GM12864 (cell line): ENCODE data around the gene PDE4D.

Experiments
- DNase-seq: peaks from one replicate; pipeline ENCODE4 v3.0.0-alpha.2; 2011; ENCODE audit warnings: low read depth
- H3K4me3 ChIP-seq: 2 replicates; pipeline ENCODE4 v1.5.1; 2011; ENCODE audit warnings: mild to moderate bottlenecking, low read depth, low read length, control low read depth
- TF ChIP-seq, protein P1 (sequence below): IDR thresholded peaks from 2 replicates; pipeline ENCODE4 v1.5.1; 2011; ENCODE audit warnings: low read depth, mild to moderate bottlenecking, moderate library complexity, low read length, control low read depth, inconsistent platforms; ENCODE audit errors: missing control alignments

The PDE4D gene

DNA sequence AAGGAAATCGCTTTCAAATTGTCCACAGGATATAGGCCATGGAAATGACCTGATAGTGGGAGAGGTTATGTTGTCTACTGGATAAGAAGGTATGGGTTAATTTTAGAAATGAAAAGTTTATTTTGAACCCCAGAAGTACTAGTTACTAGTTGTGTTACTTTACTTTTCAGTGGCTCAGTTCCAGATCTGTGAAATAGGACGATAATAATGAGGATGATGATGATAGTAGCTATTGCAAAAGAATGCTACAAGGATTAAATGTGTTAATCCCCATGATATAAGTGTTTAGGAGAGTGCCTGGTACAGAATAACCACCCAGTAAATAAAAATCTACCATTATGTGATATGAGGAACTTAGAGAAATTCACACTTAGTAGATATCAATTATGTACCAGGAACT lies 120.8 kb downstream of the PDE4D start:
- no peak overlapping the region for H3K4me3 ChIP-seq
- TF ChIP-seq, protein P1, sequence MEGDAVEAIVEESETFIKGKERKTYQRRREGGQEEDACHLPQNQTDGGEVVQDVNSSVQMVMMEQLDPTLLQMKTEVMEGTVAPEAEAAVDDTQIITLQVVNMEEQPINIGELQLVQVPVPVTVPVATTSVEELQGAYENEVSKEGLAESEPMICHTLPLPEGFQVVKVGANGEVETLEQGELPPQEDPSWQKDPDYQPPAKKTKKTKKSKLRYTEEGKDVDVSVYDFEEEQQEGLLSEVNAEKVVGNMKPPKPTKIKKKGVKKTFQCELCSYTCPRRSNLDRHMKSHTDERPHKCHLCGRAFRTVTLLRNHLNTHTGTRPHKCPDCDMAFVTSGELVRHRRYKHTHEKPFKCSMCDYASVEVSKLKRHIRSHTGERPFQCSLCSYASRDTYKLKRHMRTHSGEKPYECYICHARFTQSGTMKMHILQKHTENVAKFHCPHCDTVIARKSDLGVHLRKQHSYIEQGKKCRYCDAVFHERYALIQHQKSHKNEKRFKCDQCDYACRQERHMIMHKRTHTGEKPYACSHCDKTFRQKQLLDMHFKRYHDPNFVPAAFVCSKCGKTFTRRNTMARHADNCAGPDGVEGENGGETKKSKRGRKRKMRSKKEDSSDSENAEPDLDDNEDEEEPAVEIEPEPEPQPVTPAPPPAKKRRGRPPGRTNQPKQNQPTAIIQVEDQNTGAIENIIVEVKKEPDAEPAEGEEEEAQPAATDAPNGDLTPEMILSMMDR: no peak
- no peak for DNase-seq

DNA sequence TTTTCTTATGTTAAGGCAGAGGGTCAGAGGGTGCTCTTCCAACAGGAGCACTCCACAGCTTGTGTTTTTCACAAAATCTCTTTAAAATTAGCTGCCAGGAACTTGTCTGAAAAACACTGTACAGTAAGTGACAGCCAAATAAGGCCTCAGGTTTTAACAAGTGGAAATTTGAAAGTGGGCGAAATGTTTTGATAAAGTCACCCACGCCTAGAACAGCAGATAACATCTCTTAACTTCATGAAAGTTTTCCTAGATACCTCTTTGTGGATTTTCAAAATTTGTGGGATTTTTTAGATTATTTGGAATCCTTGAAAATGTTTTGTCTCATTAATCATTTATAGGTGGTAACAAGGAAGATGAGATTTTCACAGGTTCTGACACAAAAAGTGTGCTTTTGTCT lies 121.3 kb downstream of the PDE4D start:
- TF ChIP-seq, protein P1: no peak
- H3K4me3 ChIP-seq: no peak overlapping the region
- DNase-seq: no peak

DNA sequence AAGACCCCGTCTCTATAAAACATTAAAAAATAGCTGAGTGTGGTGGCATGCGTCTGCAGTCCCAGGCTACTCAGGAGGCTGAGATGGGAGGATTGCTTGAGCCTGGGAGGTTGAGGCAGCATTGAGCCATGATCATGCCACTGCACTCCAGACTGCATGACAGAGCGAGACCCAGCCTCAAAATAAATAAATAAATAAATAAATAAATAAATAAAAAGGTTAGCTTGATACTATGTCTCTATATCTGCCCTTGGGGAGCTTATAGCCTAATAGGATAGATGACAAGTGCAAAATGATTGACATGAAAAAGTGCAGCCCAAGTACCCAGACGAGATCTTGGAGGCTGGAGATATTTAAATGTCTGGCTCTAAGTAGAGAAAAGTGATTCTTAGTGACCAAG lies 122.6 kb downstream of the PDE4D start:
- TF ChIP-seq, protein P1: no peak
- DNase-seq: no peak
- no peak overlapping the region for H3K4me3 ChIP-seq

DNA sequence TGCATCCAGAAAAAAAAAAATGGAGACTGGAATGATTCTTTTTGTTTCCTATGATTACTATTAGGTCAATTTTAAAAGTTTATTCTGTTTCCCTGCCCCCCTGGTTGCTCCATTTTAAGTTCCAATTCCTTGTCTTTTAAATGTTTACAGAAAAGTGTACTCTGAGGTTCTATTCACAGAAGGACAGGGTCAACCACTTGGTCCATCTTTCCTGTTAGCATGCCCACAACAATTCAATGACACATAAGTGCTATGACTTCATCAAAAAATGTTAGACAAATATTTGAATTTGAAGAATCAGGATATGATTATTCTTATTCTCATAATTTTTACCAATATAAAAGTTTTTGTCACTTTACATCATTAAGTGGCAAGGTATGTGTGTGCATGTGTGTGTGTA lies 123.7 kb downstream of the PDE4D start:
- H3K4me3 ChIP-seq: no peak overlapping the region
- DNase-seq: no peak
- TF ChIP-seq, protein P1: no peak

DNA sequence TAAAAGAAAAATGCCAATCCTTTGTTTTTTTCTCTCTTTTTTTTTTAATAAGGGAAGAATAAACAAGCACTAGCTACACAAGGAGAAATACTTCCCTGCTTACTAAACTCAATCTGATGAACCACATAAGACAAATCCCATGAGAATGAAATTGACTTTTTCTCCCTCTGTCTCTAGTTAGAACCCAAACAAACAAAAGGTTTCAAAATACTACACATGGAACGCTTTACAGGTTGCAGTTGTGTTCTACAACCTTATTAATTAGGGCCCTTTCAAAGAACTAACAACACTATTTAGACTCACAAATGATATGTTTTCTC lies 124.5 kb downstream of the PDE4D start:
- no peak overlapping the region for H3K4me3 ChIP-seq
- DNase-seq: no peak
- TF ChIP-seq, protein P1: no peak

DNA sequence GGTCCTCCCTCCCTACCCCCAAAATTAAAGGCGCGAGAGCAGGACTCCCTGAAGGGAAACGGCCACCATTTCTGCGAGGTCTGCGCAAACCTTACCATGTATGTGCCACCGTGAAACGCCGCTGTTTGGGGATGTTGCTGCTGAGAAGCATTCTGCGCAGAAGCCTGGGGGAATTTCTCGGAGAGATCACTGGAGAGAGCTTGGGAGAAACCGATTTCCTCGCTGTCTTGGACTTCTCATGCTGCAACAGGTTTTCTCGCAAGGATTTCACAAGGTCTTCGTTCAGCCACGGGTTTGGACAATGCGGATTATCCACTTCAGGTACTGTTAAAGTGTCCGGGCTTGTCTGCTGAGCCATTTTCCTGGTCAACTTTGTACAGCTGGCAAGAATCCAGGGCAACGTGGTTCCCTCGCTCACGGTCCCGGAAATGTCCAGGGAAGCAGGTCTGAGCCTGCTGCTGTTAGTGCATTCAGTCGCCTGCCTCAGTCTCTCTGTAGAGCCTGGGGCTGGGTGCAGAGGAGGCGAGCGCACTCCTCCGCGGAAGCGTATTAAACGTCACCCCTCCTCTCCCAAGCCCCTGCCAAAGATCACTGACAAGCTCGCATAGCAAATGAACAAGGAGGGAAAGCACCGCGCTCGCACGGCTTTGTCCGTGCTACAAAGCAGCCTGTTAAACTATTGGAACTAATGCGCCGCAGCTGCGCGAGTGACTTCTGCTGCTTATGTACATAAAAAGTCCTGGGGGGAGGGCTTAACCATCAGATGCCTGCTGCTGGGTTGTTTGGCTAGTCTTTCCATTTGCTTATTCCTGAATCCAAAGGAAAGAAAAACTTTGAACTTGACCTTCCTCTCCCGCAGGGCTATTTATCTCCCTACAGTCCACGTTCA lies 125.1 kb downstream of the PDE4D start:
- H3K4me3 ChIP-seq: peak overlapping the region; percentile 1; the same call in 1 of the 2 replicates
- TF ChIP-seq, protein P1: no peak
- no peak for DNase-seq

DNA sequence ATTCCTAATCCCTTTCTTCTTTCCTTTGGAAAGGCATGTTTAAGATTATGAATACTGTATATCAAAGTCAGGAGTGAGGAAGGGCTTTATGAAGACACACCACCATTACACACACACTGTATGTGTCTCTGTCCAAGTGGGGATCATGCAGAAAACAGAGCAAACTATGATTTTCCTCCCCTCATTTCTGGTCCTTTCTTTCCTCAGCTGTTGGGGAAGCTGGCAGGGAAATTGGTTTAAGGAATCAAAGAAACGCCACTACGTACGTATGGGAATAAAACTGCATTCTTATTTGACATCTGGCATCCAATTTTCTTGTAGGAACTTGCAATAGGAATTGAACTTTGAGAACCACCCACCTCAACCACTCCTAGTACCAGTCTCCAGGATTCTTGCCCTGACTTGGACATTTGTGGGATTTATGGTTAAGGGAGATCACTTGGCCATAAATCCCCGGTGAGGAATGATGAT lies 125.8 kb downstream of the PDE4D start:
- no peak overlapping the region for H3K4me3 ChIP-seq
- TF ChIP-seq, protein P1: no peak

More for the DNA sequence above, 125.8 kb downstream of the PDE4D start:
- no peak for DNase-seq
